Activated CD4-positive, alpha-beta T cell treated with anti-CD3 and anti-CD28 coated beads for 36 hours (primary cell): ENCODE data around the gene C8B. TPM values are rescaled to one million over a fixed set of nuclear protein-coding genes. Genes with fewer than 3 reads are reported as not detected.

Experiments
- ATAC-seq: fragments of 200-7000 bp; cut with Tn5 transposase; one replicate; pipeline ENCODE4 v1.10.0; 2021; ENCODE audit warnings: mild to moderate bottlenecking, moderate library complexity
- CTCF ChIA-PET: fragments of 350-600 bp; sonication (Branson Sonifier 250); formaldehyde crosslinking; loops from one replicate; lab custom pipeline; 2021; ENCODE audit warnings: antibody characterized with exemption; lab: Charles Lee
- POLR2A ChIA-PET: fragments of 350-600 bp; sonication (Branson Sonifier 250); formaldehyde crosslinking; loops from one replicate; lab custom pipeline; 2021; ENCODE audit warnings: antibody characterized with exemption, inconsistent platforms; lab: Charles Lee
- DNase-seq: peaks from one replicate; pipeline ENCODE4 v3.0.0-alpha.2; 2020
- H3K27ac Mint-ChIP-seq: one replicate; pipeline ENCODE4 v1.8.0; 2021; ENCODE audit warnings: mixed read lengths
- H3K27me3 Mint-ChIP-seq: one replicate; pipeline ENCODE4 v1.8.0; 2021; ENCODE audit warnings: mixed read lengths
- H3K36me3 Mint-ChIP-seq: one replicate; pipeline ENCODE4 v1.8.0; 2021; ENCODE audit warnings: low read depth, mixed read lengths
- H3K4me1 Mint-ChIP-seq: one replicate; pipeline ENCODE4 v1.8.0; 2021; ENCODE audit warnings: mixed read lengths
- H3K4me3 Mint-ChIP-seq: one replicate; pipeline ENCODE4 v1.8.0; 2021; ENCODE audit warnings: mild to moderate bottlenecking, moderate library complexity, mixed read lengths
- H3K9me3 Mint-ChIP-seq: one replicate; pipeline ENCODE4 v1.8.0; 2021; ENCODE audit warnings: low read depth, mixed read lengths
- intact Hi-C, 2 experiments: fragments of 100-400 bp; cut with DNase I in 1 of 2; cut with micrococcal nuclease in 1 of 2; formaldehyde crosslinking; loops; one replicate each; pipeline versions ENCODE4 v1.14.2 to v1.15.1; 2022 to 2024; cut with DNase I, micrococcal nuclease
- total RNA-seq, 2 experiments: library from RNA; stranded (reverse); gene quantifications; one replicate each; pipeline ENCODE4 v1.2.3, GENCODE V29; 2021

C8B gene
- total RNA-seq, 2 experiments from 2014 or later = not detected

DNA sequence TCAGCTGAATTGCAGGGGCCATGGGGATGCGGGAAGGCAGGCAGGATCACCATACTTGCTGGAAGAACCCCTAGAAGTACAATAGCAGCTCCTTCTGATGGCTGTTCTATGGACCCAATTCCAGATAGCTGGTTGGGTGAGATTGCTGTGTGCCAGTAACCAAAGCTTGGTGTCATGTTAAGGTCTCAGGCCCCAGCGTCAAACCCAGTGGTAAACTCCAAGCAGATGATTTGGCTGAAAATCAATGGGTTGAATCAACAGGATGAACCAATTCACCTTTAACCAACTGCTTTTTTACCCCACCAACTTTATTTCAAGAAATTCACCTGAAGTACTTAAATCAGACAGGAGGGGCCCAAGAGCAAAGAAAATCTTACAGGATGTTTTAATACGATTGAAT lies 37.8 kb downstream of the C8B start:
- DNase-seq = no peak
- intact Hi-C loops = no loop called here
- H3K4me1 Mint-ChIP-seq = no peaks in the 10 kb centered on the region

DNA sequence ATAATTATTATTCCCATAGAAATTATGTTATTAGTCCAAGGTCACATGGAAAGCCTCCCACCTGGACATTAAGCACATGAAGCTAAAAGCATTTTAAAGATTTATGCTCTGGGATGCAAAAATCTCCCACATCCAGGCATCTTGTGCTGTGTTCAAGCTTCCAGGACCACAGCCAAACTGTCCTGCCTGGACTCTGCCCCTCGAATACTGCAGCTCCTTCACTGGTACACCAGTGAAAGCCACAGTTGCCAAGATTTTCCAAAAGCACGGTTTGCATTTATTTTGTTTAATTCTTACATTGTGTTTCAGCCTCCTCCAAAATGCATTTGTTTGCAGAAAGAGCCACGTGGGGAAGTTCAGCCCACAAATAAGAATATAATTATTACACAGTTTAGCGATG lies 38.6 kb downstream of the C8B start:
- intact Hi-C loops = no loop called here
- peaks cover 3% of the 10 kb centered on the region for H3K27me3 Mint-ChIP-seq
- H3K27ac Mint-ChIP-seq = no peak overlapping the region
- H3K9me3 Mint-ChIP-seq = no peaks in the 10 kb centered on the region
- no peaks in the 10 kb centered on the region for H3K36me3 Mint-ChIP-seq
- H3K4me1 Mint-ChIP-seq = no peaks in the 10 kb centered on the region
- ChIA-PET CTCF (no interaction called here), POLR2A (no interaction called here)
- DNase-seq (no peak), ATAC-seq (no peak)
- no peak overlapping the region for H3K4me3 Mint-ChIP-seq

More for the DNA sequence above, 37.8 kb downstream of the C8B start:
- ChIA-PET CTCF (no interaction called here), POLR2A (no interaction called here)
- Mint-ChIP-seq H3K4me3 (no peak overlapping the region), H3K9me3 (no peaks in the 10 kb centered on the region), H3K27ac (no peak overlapping the region), H3K27me3 (peaks cover 3% of the 10 kb centered on the region), H3K36me3 (no peaks in the 10 kb centered on the region)
- ATAC-seq = no peak

DNA sequence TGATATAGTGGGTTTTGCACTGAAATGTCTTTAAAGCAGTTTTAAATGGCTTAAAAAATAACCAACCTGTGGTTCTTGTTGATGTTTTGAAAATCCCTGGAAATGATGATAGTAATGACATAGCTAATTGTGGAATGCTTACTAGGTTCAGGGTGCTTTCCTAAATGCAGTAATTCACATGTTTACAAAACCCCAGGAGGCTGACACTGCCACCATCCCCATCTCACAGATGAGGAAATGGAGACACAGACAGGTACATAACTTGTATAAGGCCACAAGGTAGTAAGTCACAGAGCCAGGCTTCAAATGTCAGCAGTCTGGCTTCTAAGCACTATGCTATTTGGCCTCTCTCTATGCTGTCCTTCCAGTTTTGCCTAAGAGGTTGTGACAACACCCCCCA lies 40.6 kb downstream of the C8B start:
- Mint-ChIP-seq H3K4me3 (no peak overlapping the region), H3K36me3 (no peaks in the 10 kb centered on the region), H3K27me3 (peaks cover 3% of the 10 kb centered on the region), H3K4me1 (no peaks in the 10 kb centered on the region), H3K9me3 (no peaks in the 10 kb centered on the region), H3K27ac (no peak overlapping the region)
- CTCF ChIA-PET = no interaction called here
- no peak for DNase-seq
- POLR2A ChIA-PET = no interaction called here
- intact Hi-C loops = no loop called here
- no peak for ATAC-seq

DNA sequence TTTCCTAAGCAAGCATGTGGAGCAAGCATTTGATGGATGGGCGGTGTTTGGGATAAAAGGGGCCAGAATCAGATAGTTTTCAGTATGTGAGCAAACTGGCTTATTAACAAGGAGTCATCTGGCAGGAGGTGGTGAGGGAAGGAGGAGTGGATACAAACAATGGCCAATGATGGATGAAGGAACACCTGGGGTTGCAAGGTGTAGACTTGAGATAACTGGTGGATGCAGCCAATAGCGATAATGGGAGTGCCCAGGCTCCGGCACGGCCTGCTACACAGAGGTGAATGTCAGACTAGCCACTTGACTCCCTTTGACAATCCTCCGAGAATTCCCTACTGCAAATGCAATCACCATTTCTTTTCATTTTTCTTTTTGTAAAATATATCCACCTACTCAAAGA lies 41.7 kb downstream of the C8B start:
- Mint-ChIP-seq H3K27me3 (peaks cover 5% of the 10 kb centered on the region), H3K4me1 (no peaks in the 10 kb centered on the region), H3K9me3 (no peaks in the 10 kb centered on the region), H3K4me3 (no peak overlapping the region), H3K36me3 (no peaks in the 10 kb centered on the region), H3K27ac (no peak overlapping the region)
- ChIA-PET POLR2A (no interaction called here), CTCF (no interaction called here)
- intact Hi-C loops = no loop called here
- DNase-seq (no peak), ATAC-seq (no peak)

- Mint-ChIP-seq H3K4me1 (no peaks in the 10 kb centered on the region), H3K27ac (no peak overlapping the region), H3K4me3 (no peak overlapping the region), H3K9me3 (no peaks in the 10 kb centered on the region), H3K27me3 (peaks cover 6% of the 10 kb centered on the region), H3K36me3 (no peaks in the 10 kb centered on the region)
- intact Hi-C loops = no loop called here
- ChIA-PET POLR2A (no interaction called here), CTCF (no interaction called here)
- ATAC-seq = no peak
- no peak for DNase-seq
Observed at GRCh38 chr1:56923201-56923600, 42.6 kb downstream of the C8B start.

GRCh38 chr1:56922507-56922906 lies 43.3 kb downstream of the C8B start:
- ChIA-PET POLR2A (no interaction called here), CTCF (no interaction called here)
- Mint-ChIP-seq H3K36me3 (no peaks in the 10 kb centered on the region), H3K9me3 (no peaks in the 10 kb centered on the region), H3K27ac (no peak overlapping the region), H3K27me3 (peaks cover 6% of the 10 kb centered on the region), H3K4me1 (no peaks in the 10 kb centered on the region), H3K4me3 (no peak overlapping the region)
- intact Hi-C loops = no loop called here
- DNase-seq (no peak), ATAC-seq (no peak)

DNA sequence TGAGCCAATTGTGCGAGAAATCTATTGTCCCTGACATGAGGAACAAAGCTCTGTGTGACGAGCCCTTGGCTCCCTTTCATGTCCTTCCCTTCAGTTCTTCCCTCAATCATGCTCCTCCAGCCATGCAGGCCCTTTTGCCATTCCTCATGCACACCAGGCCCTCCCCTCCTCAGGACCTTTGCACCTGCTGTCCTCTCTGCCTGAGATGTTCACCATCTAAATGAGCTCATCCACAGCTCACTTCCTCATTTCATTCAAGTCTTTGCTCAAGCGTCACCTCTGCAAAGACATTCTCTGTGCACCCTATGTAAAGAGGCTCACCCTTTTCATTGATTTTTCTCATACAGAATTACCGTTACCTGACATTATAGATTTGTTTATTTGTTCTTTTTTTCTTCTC lies 43.7 kb downstream of the C8B start:
- ChIA-PET POLR2A (no interaction called here), CTCF (no interaction called here)
- Mint-ChIP-seq H3K9me3 (no peaks in the 10 kb centered on the region), H3K36me3 (no peaks in the 10 kb centered on the region), H3K4me1 (no peaks in the 10 kb centered on the region), H3K27me3 (peaks cover 6% of the 10 kb centered on the region), H3K27ac (no peak overlapping the region), H3K4me3 (no peak overlapping the region)
- intact Hi-C loops = no loop called here
- no peak for ATAC-seq
- DNase-seq = no peak

DNA sequence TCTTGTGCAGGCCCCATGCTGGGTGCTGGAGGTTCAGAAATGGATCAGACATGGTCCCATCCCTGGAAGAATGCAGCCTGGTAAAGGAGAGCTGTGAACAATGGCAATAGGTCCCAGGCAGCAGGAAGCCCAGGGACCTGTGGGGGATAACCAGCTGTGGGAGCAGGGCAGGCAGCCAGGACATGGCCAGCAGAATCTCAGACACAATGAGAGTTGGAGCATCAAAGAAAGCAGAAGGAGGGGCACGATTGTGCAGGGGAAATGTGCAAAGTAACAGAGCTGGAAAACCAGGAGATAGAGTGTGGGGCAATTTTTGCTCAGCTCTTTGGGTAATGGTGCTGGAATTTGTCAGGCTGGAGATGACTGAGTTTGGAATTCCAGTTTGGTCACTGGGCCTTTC lies 44.3 kb downstream of the C8B start:
- ATAC-seq = no peak
- DNase-seq = no peak

DNA sequence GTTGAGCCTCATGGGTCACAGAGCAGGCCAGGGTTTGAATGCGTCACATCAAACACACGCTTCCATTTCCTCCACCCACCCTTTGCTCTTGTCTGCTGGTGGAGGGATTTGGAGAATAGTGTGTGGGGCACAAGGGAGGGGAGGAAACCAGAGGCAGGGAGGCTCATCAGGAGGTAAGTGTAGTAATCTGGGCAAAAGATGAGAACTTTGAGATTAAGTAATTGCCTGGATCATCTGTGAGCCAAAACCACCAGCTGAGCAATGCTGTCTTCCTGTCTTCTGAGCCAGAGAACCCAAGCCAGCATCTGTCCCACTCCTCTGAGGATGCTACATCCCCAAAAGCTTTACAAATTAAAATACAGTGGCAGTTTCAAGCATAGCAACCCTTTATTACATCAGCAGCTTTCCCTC lies 45.2 kb downstream of the C8B start:
- Mint-ChIP-seq H3K4me1 (no peaks in the 10 kb centered on the region), H3K9me3 (no peaks in the 10 kb centered on the region), H3K27ac (no peak overlapping the region), H3K4me3 (no peak overlapping the region), H3K36me3 (no peaks in the 10 kb centered on the region), H3K27me3 (peaks cover 6% of the 10 kb centered on the region)
- POLR2A ChIA-PET = no interaction called here
- ATAC-seq (no peak), DNase-seq (no peak)
- intact Hi-C loops = no loop called here
- CTCF ChIA-PET = no interaction called here

More for the DNA sequence above, 44.3 kb downstream of the C8B start:
- no peak overlapping the region for H3K4me3 Mint-ChIP-seq
- CTCF ChIA-PET = no interaction called here
- intact Hi-C loops = no loop called here
- no peak overlapping the region for H3K27ac Mint-ChIP-seq
- POLR2A ChIA-PET = no interaction called here
- H3K27me3 Mint-ChIP-seq = peaks cover 6% of the 10 kb centered on the region
- no peaks in the 10 kb centered on the region for H3K9me3 Mint-ChIP-seq
- H3K36me3 Mint-ChIP-seq = no peaks in the 10 kb centered on the region
- H3K4me1 Mint-ChIP-seq = no peaks in the 10 kb centered on the region

- intact Hi-C loops = no loop called here
- H3K27ac Mint-ChIP-seq = no peak overlapping the region
- no peaks in the 10 kb centered on the region for H3K36me3 Mint-ChIP-seq
- no peaks in the 10 kb centered on the region for H3K9me3 Mint-ChIP-seq
- H3K4me3 Mint-ChIP-seq = no peak overlapping the region
- no peaks in the 10 kb centered on the region for H3K4me1 Mint-ChIP-seq
- ATAC-seq (no peak), DNase-seq (no peak)
- H3K27me3 Mint-ChIP-seq = peaks cover 3% of the 10 kb centered on the region
- ChIA-PET POLR2A (no interaction called here), CTCF (no interaction called here)
Observed at GRCh38 chr1:56917356-56917755, 48.5 kb downstream of the C8B start.

- ChIA-PET CTCF (no interaction called here), POLR2A (no interaction called here)
- no peaks in the 10 kb centered on the region for H3K4me1 Mint-ChIP-seq
- no peaks in the 10 kb centered on the region for H3K9me3 Mint-ChIP-seq
- ATAC-seq (no peak), DNase-seq (no peak)
- H3K27me3 Mint-ChIP-seq = peaks cover 3% of the 10 kb centered on the region
- intact Hi-C loops = no loop called here
- H3K27ac Mint-ChIP-seq = no peak overlapping the region
- no peak overlapping the region for H3K4me3 Mint-ChIP-seq
- no peaks in the 10 kb centered on the region for H3K36me3 Mint-ChIP-seq
Observed at GRCh38 chr1:56916630-56917029, 49.2 kb downstream of the C8B start.

GRCh38 chr1:56915960-56916359 lies 49.9 kb downstream of the C8B start:
- Mint-ChIP-seq H3K27me3 (peaks cover 7% of the 10 kb centered on the region), H3K36me3 (no peaks in the 10 kb centered on the region), H3K4me3 (no peak overlapping the region), H3K27ac (no peak overlapping the region), H3K9me3 (no peaks in the 10 kb centered on the region), H3K4me1 (no peaks in the 10 kb centered on the region)
- CTCF ChIA-PET = no interaction called here
- POLR2A ChIA-PET = no interaction called here
- ATAC-seq (no peak), DNase-seq (no peak)
- intact Hi-C loops = no loop called here

DNA sequence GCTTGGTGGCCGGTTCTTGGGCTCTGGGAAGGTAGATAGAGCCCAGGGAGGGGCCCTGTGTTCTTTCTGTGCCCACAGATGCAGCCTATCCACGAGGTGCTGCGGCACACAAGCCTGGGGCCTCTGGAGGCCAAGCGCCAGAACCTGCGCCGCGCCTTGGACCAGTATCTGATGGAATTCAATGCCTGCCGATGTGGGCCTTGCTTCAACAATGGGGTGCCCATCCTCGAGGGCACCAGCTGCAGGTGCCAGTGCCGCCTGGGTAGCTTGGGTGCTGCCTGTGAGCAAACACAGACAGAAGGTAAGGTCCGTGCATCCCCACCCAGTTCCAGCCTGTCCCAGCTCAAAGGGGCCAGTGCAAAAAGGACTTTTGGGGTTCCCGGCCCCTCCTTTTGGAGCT lies 53.5 kb downstream of the C8B start:
- no peak for ATAC-seq
- Mint-ChIP-seq H3K27ac (no peak overlapping the region), H3K27me3 (peaks cover 4% of the 10 kb centered on the region), H3K9me3 (no peaks in the 10 kb centered on the region), H3K4me1 (no peaks in the 10 kb centered on the region), H3K36me3 (no peaks in the 10 kb centered on the region), H3K4me3 (no peak overlapping the region)
- POLR2A ChIA-PET = no interaction called here
- CTCF ChIA-PET = interaction anchor here (0.6 kb wide), 1 partner anchor 314 kb away, joined by 3 read pairs; no protein-coding TSS in a partner anchor
- DNase-seq = no peak
- intact Hi-C loops = no loop called here
